Astrocyte (in vitro differentiated cells and primary cell): ENCODE data around the gene SNRPA. TPM values are rescaled to one million over a fixed set of nuclear protein-coding genes. Genes with fewer than 3 reads are reported as not detected.
A peak's percentile ranks its signal among the peaks of the same experiment; 100 is the strongest.

Experiments used
- DNase-seq: peaks from one replicate; pipeline ENCODE4 v3.0.0-alpha.2; 2010; ENCODE audit warnings: low read depth
- FAIRE-seq: peaks from 2 replicates; lab custom pipeline; 2011; peaks lifted over from hg19 to GRCh38; lab: Jason Lieb, UNC
- H2AFZ ChIP-seq: 2 replicates; pipeline ENCODE4 v1.6.0; 2012; ENCODE audit warnings: low read depth, low read length, inconsistent platforms
- H3K27ac ChIP-seq: 2 replicates; pipeline ENCODE4 v1.5.1; 2011; ENCODE audit warnings: low read depth, low read length, inconsistent platforms
- H3K27me3 ChIP-seq: 2 replicates; pipeline ENCODE4 v1.6.0; 2011; ENCODE audit warnings: low read length, inconsistent platforms; ENCODE audit not compliant: insufficient read depth
- H3K36me3 ChIP-seq: 2 replicates; pipeline ENCODE4 v1.5.1; 2011; ENCODE audit warnings: low read length, inconsistent platforms; ENCODE audit not compliant: insufficient read depth
- H3K4me1 ChIP-seq: 2 replicates; pipeline ENCODE4 v1.5.1; 2011; ENCODE audit warnings: low read length, inconsistent platforms; ENCODE audit not compliant: insufficient read depth
- H3K4me2 ChIP-seq: 2 replicates; pipeline ENCODE4 v1.6.0; 2012; ENCODE audit warnings: low read length, inconsistent platforms
- H3K4me3 ChIP-seq: 2 replicates; pipeline ENCODE4 v1.5.1; 2011; ENCODE audit warnings: low read depth, mild to moderate bottlenecking, low read length, inconsistent platforms; ENCODE audit not compliant: insufficient read depth
- H3K79me2 ChIP-seq: 2 replicates; pipeline ENCODE4 v1.6.0; 2012; ENCODE audit warnings: mild to moderate bottlenecking, low read length, inconsistent platforms; ENCODE audit not compliant: insufficient read depth
- H3K9ac ChIP-seq: 2 replicates; pipeline ENCODE4 v1.6.0; 2012; ENCODE audit warnings: mild to moderate bottlenecking, low read length, inconsistent platforms
- H3K9me3 ChIP-seq: 2 replicates; pipeline ENCODE4 v1.5.1; 2012; ENCODE audit warnings: low read depth, mild to moderate bottlenecking, low read length, inconsistent platforms; ENCODE audit not compliant: insufficient read depth
- H4K20me1 ChIP-seq: 2 replicates; pipeline ENCODE4 v1.6.0; 2012; ENCODE audit warnings: low read length, inconsistent platforms; ENCODE audit not compliant: insufficient read depth
- H3K27ac Mint-ChIP-seq: one replicate; pipeline ENCODE4 v1.8.0; 2021; ENCODE audit warnings: mild to moderate bottlenecking, mixed read lengths; ENCODE audit not compliant: unreplicated experiment
- H3K27me3 Mint-ChIP-seq: one replicate; pipeline ENCODE4 v1.8.0; 2021; ENCODE audit warnings: low read depth, mixed read lengths; ENCODE audit not compliant: unreplicated experiment
- H3K36me3 Mint-ChIP-seq: one replicate; pipeline ENCODE4 v1.8.0; 2021; ENCODE audit warnings: low read depth, mixed read lengths; ENCODE audit not compliant: unreplicated experiment
- H3K4me1 Mint-ChIP-seq: one replicate; pipeline ENCODE4 v1.8.0; 2021; ENCODE audit warnings: low read depth, mixed read lengths; ENCODE audit not compliant: unreplicated experiment
- H3K4me3 Mint-ChIP-seq: one replicate; pipeline ENCODE4 v1.8.0; 2021; ENCODE audit warnings: mild to moderate bottlenecking, moderate library complexity, mixed read lengths; ENCODE audit not compliant: unreplicated experiment
- H3K9me3 Mint-ChIP-seq: one replicate; pipeline ENCODE4 v1.8.0; 2021; ENCODE audit warnings: mild to moderate bottlenecking, mixed read lengths; ENCODE audit not compliant: unreplicated experiment
- EZH2 ChIP-seq: IDR thresholded peaks from 2 replicates; pipeline ENCODE4 v1.6.1; 2012; ENCODE audit warnings: mild to moderate bottlenecking, low read length, inconsistent platforms; ENCODE audit not compliant: insufficient read depth
- total RNA-seq: library from RNA; stranded (reverse); gene quantifications from 2 replicates; pipeline ENCODE4 v1.2.1, GENCODE V29; 2021
- TF ChIP-seq, protein P1 (sequence below): IDR thresholded peaks from 2 replicates; pipeline ENCODE4 v1.5.1; 2011; ENCODE audit warnings: low read depth, mild to moderate bottlenecking, inconsistent platforms, low read length, moderate library complexity; ENCODE audit not compliant: insufficient read depth

Gene SNRPA
- total RNA-seq, 1 donor from 2014 or later, result 67.0 TPM

DNA sequence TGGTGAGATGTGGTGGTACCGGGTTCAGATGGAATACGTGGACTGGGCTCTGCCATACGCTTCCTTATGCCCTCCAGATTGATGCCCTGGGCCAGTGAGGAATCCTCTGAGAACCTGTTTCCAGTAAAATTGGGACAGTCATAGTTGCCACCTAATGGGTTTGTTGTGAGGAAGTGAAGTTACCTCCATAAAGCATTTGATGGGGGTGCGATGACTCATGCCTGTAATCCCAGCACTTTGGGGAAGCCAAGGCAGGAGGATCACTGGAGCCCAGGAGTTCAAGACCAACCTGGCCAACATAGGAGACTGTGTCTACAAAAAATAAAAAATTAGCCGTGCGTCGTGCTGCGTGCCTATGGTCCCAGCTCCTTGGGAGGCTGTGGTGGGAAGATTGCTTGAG, 4.8 kb downstream of the SNRPA start:
- Histone ChIP-seq H3K9ac (no peak overlapping the region), H3K27me3 (no peaks in the 10 kb centered on the region), H3K4me1 (peaks cover 14% of the 10 kb centered on the region), H3K4me2 (peak overlapping the region; percentile 43), H4K20me1 (peaks cover 60% of the 10 kb centered on the region), H3K79me2 (peaks cover 90% of the 10 kb centered on the region), H3K27ac (no peak overlapping the region), H3K4me3 (no peak overlapping the region), H3K36me3 (peaks cover 21% of the 10 kb centered on the region), H3K9me3 (no peaks in the 10 kb centered on the region), H2AFZ (no peak overlapping the region)
- no peak for DNase-seq
- Mint-ChIP-seq H3K27me3 (no peaks in the 10 kb centered on the region), H3K36me3 (peaks cover 26% of the 10 kb centered on the region), H3K9me3 (no peaks in the 10 kb centered on the region), H3K4me1 (peaks cover 22% of the 10 kb centered on the region), H3K27ac (no peak overlapping the region), H3K4me3 (peak overlapping the region; percentile 45)
- FAIRE-seq, result no peak
- TF ChIP-seq, protein P1, sequence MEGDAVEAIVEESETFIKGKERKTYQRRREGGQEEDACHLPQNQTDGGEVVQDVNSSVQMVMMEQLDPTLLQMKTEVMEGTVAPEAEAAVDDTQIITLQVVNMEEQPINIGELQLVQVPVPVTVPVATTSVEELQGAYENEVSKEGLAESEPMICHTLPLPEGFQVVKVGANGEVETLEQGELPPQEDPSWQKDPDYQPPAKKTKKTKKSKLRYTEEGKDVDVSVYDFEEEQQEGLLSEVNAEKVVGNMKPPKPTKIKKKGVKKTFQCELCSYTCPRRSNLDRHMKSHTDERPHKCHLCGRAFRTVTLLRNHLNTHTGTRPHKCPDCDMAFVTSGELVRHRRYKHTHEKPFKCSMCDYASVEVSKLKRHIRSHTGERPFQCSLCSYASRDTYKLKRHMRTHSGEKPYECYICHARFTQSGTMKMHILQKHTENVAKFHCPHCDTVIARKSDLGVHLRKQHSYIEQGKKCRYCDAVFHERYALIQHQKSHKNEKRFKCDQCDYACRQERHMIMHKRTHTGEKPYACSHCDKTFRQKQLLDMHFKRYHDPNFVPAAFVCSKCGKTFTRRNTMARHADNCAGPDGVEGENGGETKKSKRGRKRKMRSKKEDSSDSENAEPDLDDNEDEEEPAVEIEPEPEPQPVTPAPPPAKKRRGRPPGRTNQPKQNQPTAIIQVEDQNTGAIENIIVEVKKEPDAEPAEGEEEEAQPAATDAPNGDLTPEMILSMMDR, result no peak
- no peak for TF ChIP-seq EZH2

DNA sequence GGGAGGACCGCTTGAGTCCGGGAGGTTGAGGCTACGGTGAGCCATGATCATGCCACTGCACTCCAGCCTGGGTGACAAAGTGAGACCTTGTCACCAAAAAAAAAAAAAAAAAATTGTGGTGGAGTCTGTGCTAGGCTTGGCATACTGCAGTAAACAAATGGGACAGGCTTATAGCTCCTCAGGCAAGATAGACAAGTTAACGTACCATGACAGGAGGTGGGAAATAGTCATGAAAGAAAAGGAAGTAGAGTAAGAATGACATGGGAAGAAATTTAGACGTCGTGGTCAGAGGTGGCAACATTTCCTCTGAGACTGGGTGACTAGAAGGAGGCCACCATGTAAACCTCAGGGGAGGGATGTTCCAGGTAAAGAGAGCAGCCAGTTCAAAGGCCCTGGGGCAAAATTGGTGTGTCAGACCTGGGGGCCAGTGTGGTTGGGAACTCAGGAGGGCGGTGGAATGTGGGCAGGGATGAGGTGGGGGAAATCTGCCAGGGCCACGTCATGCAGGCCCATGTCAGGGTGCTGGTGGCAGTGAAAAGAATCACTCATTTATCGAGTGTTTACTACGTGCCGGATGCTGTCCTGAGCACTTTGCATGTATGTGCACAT, 5.6 kb downstream of the SNRPA start:
- Mint-ChIP-seq H3K36me3 (peaks cover 26% of the 10 kb centered on the region), H3K4me1 (peaks cover 22% of the 10 kb centered on the region), H3K9me3 (no peaks in the 10 kb centered on the region), H3K27ac (no peak overlapping the region), H3K27me3 (no peaks in the 10 kb centered on the region), H3K4me3 (peak overlapping the region; percentile 50)
- peaks cover 90% of the 10 kb centered on the region for H3K79me2 ChIP-seq
- H3K4me3 ChIP-seq, result no peak overlapping the region
- H4K20me1 ChIP-seq, result peaks cover 65% of the 10 kb centered on the region
- H3K9ac ChIP-seq, result no peak overlapping the region
- no peaks in the 10 kb centered on the region for H3K27me3 ChIP-seq
- peak overlapping the region; percentile 43 for H3K4me2 ChIP-seq
- no peak overlapping the region for H3K27ac ChIP-seq
- no peak for FAIRE-seq
- H3K36me3 ChIP-seq, result peaks cover 27% of the 10 kb centered on the region
- peaks cover 14% of the 10 kb centered on the region for H3K4me1 ChIP-seq
- no peak for TF ChIP-seq EZH2
- TF ChIP-seq, protein P1, result no peak
- DNase-seq, result no peak
- no peak overlapping the region for H2AFZ ChIP-seq
- no peaks in the 10 kb centered on the region for H3K9me3 ChIP-seq

DNA sequence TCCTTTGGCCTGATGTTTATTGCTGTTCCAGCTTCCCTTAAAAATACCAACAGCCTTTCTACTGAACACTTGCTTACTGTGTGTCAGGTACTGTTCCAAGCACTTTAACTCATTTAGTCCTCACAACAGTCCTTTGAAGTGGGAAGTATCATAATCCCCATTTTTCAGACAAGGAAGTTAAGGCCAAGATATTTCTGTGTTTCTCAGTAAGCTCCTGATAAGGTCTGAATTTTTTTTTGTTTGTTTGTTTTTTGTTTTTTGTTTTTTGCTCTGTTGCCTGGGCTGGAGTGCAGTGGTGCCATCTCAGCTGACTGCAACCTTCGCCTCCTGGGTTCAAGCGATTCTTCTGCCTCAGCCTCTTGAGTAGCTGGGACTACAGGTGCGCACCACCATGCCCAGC, 7.5 kb downstream of the SNRPA start:
- Mint-ChIP-seq H3K36me3 (peaks cover 31% of the 10 kb centered on the region), H3K27ac (no peak overlapping the region), H3K4me1 (peaks cover 15% of the 10 kb centered on the region), H3K9me3 (no peaks in the 10 kb centered on the region), H3K4me3 (no peak overlapping the region), H3K27me3 (no peaks in the 10 kb centered on the region)
- Histone ChIP-seq H3K4me3 (no peak overlapping the region), H3K27ac (no peak overlapping the region), H3K4me2 (no peak overlapping the region), H3K9me3 (no peaks in the 10 kb centered on the region), H2AFZ (no peak overlapping the region), H3K9ac (no peak overlapping the region), H3K27me3 (no peaks in the 10 kb centered on the region), H3K36me3 (peaks cover 41% of the 10 kb centered on the region), H3K4me1 (peaks cover 17% of the 10 kb centered on the region), H4K20me1 (peaks cover 84% of the 10 kb centered on the region), H3K79me2 (peaks cover 84% of the 10 kb centered on the region)
- TF ChIP-seq, protein P1, result no peak
- TF ChIP-seq EZH2, result no peak
- no peak for FAIRE-seq
- DNase-seq, result no peak
